ENCODE data around the gene KCTD13.

GRCh38 chr16:29925105-29925756, 795 bp downstream of the KCTD13 start:
- no peak for TF ChIP-seq POLR2A (IDR thresholded peaks at IDR 0.05)
- TF ChIP-seq CTCF (IDR thresholded peaks at IDR 0.05), result no peak

All from body of pancreas (tissue), 4 donors.